HFF-Myc (cell line): ENCODE measurements around the gene ACER2.
"Not testable (repeated sequence)": the region's sequence is repeated elsewhere in the genome, so short reads cannot be mapped to it uniquely, and the experiment has no call there.

Source experiments
- DNase-seq: peaks from one replicate; pipeline ENCODE4 v3.0.0-alpha.2; 2011; ENCODE audit warnings: low read depth; ENCODE audit errors: extremely low read depth
- H3K4me3 ChIP-seq: replicated peaks from 2 replicates; pipeline ENCODE4 v1.5.1; 2011; ENCODE audit warnings: low read depth, mild to moderate bottlenecking, control low read depth, low read length
- TF ChIP-seq, protein P1 (sequence below): IDR thresholded peaks from 2 replicates; pipeline ENCODE4 v1.5.1; 2012; ENCODE audit warnings: mild to moderate bottlenecking, low read depth, low read length, control low read depth; ENCODE audit errors: missing control alignments

Gene ACER2

DNA sequence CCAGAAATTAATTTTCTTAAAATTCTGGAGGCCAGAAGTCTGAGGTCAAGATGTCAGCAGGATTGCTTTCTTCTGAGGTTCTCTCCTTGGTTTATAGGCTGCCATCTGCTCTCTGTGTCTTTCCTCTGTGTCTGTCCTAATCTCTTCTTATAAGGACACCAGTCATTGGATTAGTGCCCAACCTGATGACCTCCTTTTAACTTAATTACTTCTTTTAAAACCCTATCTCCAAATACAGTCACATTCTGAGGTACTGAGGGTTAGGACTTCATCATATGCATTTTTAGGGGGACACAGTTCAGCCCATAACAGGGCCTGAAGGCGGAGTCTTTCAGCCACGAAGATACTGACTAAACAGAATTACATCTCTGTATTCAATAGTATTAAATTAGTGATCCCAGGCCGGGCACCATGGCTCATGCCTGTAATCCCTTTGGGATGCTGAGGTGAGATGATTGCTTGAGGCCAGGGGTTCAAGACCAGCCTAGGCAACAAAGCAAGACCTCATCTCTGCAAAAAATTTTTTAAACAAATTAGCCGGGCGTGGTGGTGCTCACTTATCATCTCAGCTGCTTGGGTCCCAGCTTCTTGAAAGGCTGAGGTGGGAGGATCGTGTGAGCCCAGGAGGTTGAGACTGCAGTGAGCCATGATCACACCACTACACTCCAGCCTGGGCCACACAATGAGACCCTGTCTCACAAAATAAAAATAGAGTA is 22.9 kb upstream of the ACER2 start:
- TF ChIP-seq, protein P1, sequence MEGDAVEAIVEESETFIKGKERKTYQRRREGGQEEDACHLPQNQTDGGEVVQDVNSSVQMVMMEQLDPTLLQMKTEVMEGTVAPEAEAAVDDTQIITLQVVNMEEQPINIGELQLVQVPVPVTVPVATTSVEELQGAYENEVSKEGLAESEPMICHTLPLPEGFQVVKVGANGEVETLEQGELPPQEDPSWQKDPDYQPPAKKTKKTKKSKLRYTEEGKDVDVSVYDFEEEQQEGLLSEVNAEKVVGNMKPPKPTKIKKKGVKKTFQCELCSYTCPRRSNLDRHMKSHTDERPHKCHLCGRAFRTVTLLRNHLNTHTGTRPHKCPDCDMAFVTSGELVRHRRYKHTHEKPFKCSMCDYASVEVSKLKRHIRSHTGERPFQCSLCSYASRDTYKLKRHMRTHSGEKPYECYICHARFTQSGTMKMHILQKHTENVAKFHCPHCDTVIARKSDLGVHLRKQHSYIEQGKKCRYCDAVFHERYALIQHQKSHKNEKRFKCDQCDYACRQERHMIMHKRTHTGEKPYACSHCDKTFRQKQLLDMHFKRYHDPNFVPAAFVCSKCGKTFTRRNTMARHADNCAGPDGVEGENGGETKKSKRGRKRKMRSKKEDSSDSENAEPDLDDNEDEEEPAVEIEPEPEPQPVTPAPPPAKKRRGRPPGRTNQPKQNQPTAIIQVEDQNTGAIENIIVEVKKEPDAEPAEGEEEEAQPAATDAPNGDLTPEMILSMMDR, result no peak
- no peak for DNase-seq
- no peak overlapping the region for H3K4me3 ChIP-seq

DNA sequence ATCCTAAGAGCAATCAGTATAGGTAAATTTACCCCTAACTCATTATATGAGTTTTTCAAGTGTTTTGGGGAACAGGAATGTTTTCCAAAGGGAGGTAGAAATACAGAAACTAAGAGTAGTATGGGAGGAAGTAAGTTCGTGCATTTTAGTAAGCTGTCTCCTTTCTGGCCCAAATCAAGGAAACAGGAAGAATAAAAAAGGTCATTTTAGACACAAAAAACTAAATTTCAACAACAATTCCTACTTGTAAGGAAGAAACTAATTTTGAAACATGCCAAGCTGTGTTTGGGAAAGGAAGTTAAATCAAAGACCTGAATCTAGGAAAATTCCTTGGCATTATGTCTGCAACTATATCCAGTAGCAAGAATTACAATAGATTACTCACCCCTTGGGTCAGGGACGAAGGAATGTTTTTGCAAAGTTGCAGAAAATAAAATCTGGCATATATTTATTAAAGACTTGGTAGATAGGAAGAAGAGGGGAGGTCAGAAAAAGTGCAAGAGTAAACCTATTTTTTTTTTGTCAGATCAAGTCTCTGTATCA is 22.2 kb upstream of the ACER2 start:
- H3K4me3 ChIP-seq, result no peak overlapping the region
- no peak for DNase-seq
- TF ChIP-seq, protein P1, result no peak

DNA sequence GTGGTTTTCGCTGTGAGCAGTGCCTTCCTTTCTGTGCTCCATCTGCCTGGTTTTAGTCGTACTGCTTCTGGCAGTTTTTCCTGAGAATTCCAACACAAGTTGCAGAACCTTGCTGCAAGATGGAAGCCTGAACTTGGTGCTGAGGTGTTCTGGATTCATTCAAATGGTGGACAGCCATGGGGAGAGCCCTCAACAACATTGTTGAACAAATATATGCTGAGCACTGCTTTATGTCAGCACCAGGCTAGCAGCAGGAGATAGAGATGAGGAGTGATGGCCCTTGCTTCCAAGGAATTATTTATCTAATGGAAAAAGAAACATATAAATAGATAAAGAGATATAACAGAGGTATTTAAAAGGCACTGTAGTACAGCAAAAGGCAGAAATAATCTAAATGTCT is 21.5 kb upstream of the ACER2 start:
- H3K4me3 ChIP-seq, result no peak overlapping the region
- no peak for DNase-seq
- TF ChIP-seq, protein P1, result no peak

DNA sequence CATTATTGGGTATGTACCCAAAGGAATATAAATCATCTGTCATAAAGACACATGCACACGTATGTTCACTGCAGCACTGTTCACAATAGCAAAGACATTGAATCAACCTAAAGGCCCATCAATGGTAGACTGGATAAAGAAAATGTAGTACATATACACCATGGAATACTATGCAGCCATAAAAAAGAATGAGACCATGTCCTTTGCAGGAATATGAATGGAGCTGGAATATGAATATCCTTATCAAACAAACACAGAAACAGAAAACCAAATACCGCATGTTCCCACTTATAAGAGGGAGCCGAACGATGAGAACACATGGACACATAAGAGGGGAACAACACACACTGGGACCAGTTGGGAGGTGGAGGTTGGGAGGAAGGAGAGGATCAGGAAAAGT is 19.3 kb upstream of the ACER2 start:
- not testable (repeated sequence) for H3K4me3 ChIP-seq, DNase-seq

DNA sequence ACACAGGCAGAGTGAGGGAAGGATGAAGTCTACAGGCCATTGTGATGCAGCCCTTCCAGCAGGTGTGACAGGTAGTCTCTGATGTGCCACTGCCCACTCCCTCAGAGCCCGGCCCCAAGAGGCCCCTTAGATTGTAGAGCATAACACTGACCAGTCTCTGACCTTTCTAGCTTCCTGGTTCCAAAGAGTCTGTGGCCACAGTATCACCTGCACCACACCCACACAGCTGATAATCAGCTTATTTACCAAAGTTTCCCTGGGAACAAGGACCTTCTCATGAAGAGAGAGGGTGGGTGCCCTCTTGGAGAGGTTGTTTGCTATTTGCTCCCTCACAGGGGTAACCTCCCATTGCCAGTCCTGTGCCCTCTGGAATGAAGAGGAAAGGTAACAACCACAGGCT is 11.0 kb upstream of the ACER2 start:
- H3K4me3 ChIP-seq, result no peak overlapping the region
- TF ChIP-seq, protein P1, result no peak
- no peak for DNase-seq

DNA sequence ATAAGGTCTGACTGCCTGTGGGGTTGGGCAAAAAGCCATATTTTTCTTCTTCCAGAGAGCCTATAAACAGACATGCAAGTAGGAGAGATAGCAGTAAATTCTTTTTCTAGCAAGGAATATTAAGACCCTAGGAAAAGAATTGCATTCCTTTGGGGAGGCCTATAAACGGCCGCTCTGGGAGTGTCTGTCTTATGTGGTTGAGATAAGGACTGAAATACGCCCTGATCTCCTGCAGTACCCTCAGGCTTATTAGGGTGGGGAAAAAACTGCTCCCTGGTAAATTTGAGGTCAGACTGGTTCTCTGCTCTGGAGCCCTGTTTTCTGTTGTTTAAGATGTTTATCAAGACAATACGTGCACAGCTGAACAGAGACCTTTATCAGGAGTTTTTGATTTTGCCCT is 5.6 kb upstream of the ACER2 start:
- not testable (repeated sequence) for DNase-seq, H3K4me3 ChIP-seq

DNA sequence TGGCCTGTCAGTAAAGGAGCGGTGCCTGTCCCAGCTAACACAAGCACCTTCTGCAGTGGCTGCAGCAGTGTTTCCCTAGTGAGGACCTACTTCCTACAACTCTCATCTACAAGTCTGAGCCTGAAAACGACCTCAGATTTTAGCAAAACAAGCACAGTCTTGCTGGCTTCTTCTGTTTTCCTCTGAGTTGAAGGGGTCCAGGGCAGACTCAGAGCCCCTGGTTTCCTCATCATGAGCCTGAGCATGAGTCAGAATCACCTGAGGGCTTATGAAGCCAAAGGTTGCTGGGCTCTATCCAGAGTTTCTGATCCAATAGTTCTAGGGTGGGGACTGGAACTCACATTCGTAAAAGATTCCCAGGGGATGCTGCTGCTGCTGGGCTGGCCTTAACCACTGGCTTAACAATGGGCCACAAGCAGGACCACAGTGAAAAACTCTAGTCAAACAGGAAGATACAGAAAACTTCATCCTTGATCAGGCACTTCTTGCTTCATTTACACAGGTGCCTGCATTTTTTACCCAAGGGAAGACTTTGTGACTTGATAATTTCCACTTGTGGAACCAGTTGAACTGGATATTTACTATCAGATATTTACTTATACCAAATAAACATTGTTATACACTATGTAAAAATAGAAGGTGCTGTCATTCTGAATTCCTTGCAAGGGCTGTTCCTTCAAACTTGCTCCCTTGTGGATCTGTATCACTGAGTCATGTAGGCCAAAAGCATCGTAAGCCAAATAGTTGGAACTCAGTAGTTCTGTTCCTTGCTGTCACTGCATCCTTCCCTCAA is 4.3 kb upstream of the ACER2 start:
- DNase-seq, result no peak
- TF ChIP-seq, protein P1, result no peak

More for the DNA sequence above, 4.3 kb upstream of the ACER2 start:
- H3K4me3 ChIP-seq, result no peak overlapping the region
